GM12892 (cell line): ENCODE results near the gene HLA-DQB2.

Experiments
- POLR2A ChIP-seq: IDR thresholded peaks from 2 replicates; pipeline ENCODE4 v1.6.1; 2011; ENCODE audit warnings: low read depth, low read length, control low read depth
- POLR2AphosphoS5 ChIP-seq: IDR thresholded peaks from 2 replicates; pipeline ENCODE4 v1.6.1; 2011; ENCODE audit warnings: low read depth, low read length, control low read depth
- TAF1 ChIP-seq: IDR thresholded peaks from 2 replicates; pipeline ENCODE4 v1.6.1; 2011; ENCODE audit warnings: low read depth, mild to moderate bottlenecking, control low read depth, low read length, borderline replicate concordance

DNA sequence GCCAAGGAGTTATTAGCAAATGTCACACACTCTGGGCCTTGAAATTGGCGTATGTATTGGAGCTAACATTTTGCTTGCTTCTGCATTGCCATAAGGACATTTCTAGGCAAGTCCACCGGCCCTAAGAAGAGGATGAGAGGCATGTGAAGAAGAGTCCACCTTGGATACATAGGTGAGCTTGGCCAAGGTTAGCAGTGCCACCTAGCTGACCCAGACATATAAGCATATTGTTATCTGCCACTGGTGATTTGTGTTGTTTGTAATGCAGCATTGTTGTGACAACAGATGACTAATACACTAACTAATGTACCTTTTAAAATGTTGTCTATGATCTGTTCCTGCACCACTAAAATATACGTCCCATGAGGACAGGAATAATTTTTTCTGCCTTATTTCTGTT lies 46.9 kb downstream of the HLA-DQB2 start:
- no peak for TF ChIP-seq POLR2A
- no peak for TF ChIP-seq POLR2AphosphoS5
- no peak for TF ChIP-seq TAF1
